GM18507 (cell line): ENCODE data around the gene ATXN7L3.
"Not testable (repeated sequence)": the region's sequence is repeated elsewhere in the genome, so short reads cannot be mapped to it uniquely, and the experiment has no call there.

ENCODE experiments used
- DNase-seq: peaks from one replicate; pipeline ENCODE4 v3.0.0; 2011; ENCODE audit warnings: low read depth; ENCODE audit not compliant: insufficient read length; ENCODE audit errors: extremely low spot score
- FAIRE-seq: peaks from 2 replicates; lab custom pipeline; 2011; peaks lifted over from hg19 to GRCh38; lab: Jason Lieb, UNC

Gene ATXN7L3

GRCh38 chr17:44183024-44183423 lies 16.7 kb downstream of the ATXN7L3 start:
- FAIRE-seq, result no peak
- DNase-seq, result no peak

DNA sequence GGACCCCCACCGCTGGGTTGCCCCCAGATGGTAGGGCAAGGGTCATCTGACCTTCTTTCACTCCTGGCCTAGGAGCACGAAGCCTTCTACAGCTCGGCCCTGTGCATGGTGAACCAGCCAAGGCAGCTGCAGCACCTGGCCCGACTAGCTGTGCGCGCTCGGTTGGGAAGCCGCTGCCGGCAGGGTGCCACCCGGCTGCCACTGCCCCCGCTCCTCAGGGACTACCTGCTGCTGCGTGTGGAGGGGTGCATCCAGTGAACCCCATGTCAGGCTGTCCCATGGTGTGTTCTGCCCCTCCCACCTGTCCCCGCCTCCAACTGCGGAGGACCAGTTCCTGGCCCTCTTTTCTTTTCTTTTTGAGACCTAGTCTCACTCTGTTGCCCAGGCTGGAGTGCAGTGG lies 21.6 kb downstream of the ATXN7L3 start:
- no peak for DNase-seq
- FAIRE-seq, result no peak

DNA sequence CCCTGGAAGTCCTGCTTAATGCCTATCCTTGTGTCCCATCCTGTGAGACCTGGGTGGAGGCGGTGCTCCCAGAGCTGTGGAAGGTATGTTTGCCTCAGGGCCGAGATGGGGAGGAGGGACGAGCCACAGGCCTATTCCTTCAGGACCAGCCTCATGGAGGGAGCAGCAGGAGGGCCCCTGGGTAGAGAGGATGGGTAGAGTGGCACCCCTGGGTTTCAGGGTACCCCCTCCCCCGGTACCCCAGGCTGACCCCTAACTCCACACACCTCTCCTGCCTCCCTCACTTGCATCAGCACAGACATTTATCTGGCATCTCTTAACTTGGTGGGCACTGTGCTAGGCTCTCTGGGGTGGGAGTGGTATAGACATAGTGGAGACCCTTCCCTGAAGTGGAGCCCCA lies 22.0 kb downstream of the ATXN7L3 start:
- FAIRE-seq, result no peak
- no peak for DNase-seq

DNA sequence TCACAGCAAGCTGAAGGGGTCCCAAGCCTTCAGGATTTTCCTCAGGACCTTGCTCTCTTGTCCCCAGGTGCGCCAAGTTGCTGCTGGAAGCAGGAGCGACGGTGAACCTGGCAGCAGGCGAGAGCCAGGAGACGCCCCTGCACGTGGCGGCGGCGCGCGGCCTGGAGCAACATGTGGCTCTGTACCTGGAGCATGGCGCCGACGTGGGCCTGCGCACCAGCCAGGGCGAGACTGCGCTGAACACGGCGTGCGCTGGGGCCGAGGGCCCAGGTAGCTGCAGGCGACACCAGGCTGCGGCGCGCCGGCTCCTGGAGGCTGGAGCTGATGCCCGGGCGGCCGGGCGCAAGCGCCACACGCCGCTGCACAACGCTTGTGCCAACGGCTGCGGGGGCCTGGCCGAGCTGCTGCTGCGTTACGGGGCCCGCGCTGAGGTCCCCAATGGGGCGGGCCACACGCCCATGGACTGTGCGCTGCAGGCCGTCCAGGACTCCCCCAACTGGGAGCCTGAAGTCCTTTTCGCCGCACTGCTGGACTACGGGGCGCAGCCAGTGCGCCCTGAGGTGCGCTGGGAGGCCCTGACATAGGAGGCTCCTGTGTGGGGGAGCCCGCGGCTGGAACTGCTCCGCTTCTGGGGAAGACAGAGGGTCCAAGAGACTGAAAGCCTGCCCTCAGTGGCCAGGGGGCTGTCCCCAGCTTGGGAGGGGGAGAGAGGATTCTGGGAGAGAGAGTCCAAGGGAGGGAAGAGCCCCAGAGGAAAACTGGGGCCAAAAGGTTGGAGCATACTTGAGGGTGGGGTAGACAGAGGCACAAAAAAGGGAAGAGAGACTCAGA lies 22.8 kb downstream of the ATXN7L3 start:
- FAIRE-seq (no peak), DNase-seq (no peak)

- DNase-seq (no peak), FAIRE-seq (no peak)
Observed at GRCh38 chr17:44176257-44176656, 23.4 kb downstream of the ATXN7L3 start.

GRCh38 chr17:44174427-44174826 lies 25.3 kb downstream of the ATXN7L3 start:
- FAIRE-seq, result no peak

GRCh38 chr17:44171931-44172455 lies 27.7 kb downstream of the ATXN7L3 start:
- DNase-seq, result no peak

More at GRCh38 chr17:44174427-44174826, 25.3 kb downstream of the ATXN7L3 start:
- no peak for DNase-seq

DNA sequence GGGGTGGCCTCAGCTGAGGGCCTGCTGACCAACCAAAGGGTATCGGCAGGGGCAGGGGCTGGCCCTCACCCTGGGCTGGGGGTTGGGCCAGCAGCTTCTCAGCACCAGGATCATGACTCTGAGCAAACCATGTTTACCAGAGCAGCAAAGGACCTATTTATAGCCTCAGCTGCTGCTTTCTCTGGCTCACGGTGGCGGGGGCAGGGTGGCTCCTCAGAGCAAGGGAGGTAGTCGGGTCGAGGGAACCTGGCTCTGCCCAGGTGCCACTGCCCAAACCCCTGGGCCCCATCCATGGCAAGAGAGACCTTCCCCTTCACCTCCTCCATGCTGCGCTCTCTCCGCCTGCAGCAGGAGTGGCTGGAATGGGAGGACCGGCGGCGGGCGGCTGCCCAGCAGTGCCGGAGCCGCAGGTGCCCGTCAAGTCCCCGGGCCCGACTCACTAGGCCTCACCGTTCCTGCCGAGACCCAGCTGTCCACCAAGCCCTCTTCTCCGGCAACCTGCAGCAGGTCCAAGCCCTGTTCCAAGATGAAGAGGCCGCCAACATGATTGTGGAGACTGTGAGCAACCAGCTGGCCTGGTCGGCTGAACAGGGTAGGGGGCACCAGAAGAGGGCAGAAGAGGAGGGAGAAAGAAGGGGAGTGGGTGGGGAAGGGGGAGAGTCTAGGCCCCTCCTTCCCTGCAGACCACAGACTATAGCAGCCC lies 29.0 kb downstream of the ATXN7L3 start, which contains the start of gene ASB16:
Gene ASB16, plus strand, starts transcription at position 206 of the 703 bp plus-strand sequence. Its CDS starts 86 bp downstream, at position 292.
- FAIRE-seq, result no peak

More at GRCh38 chr17:44171931-44172455, 27.7 kb downstream of the ATXN7L3 start:
- no peak for FAIRE-seq

GRCh38 chr17:44170135-44170498 lies 29.6 kb downstream of the ATXN7L3 start:
- FAIRE-seq, result no peak
- no peak for DNase-seq

More for the DNA sequence above, 29.0 kb downstream of the ATXN7L3 start, which contains the start of gene ASB16:
- DNase-seq, result no peak

DNA sequence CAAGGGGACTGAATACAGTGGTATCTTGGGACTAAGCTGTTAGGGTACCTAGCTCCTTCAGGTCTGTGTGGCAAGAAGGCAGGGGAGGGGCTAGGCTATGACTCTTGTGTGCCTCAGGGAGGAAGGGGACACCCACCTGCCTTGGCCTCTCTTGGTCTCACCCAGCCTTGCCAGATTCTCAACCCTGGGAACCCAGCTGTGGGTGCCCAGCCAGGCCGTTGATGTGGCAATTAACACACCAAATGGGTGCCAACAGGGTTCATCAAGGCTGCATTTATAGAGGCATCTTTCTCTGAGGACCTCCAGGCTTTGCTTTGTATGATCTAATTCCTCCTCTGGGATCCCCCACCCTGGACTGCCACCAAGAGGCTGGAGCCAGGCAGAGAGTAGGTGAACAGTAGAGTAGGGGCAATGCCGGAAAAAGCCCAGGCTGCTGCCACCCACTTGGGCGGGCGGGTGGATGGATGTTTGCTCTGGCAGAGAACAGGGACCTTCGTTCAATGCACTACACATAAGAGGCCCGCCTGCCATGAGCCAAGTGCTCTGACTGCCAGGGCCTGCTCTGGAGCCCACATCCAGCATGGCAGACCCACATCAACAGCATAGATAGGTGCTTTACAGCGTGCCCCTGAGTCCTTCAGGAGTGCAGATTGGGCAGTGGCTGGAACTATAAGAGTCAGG lies 32.4 kb downstream of the ATXN7L3 start:
- no peak for FAIRE-seq

DNA sequence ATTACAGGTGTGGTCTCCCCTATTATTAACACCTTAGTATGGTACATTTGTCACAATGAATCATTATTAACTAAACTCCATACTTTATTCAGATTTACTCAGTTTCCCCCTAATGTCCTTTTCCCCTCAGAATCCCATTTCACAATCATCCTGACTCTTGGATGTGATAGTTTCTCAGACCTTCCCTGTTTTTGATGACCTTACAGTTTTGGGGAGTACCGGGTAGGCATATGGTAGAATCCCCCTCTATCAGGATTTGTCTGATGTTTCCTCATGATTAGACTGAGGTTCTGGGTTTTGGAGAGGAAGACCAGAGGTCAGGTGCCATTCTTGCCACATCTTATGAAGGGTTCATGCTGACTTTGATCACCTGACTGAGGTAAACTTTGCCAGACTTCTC lies 35.2 kb downstream of the ATXN7L3 start:
- FAIRE-seq, result no peak
- no peak for DNase-seq

More for the DNA sequence above, 32.4 kb downstream of the ATXN7L3 start:
- DNase-seq, result no peak

- FAIRE-seq (no peak), DNase-seq (no peak)
Observed at GRCh38 chr17:44159519-44160210, 40.0 kb downstream of the ATXN7L3 start.

- DNase-seq, result no peak
- FAIRE-seq, result no peak
Observed at GRCh38 chr17:44155488-44155887, 44.2 kb downstream of the ATXN7L3 start.

- FAIRE-seq (no peak), DNase-seq (no peak)
Observed at GRCh38 chr17:44152875-44153274, 46.8 kb downstream of the ATXN7L3 start.

DNA sequence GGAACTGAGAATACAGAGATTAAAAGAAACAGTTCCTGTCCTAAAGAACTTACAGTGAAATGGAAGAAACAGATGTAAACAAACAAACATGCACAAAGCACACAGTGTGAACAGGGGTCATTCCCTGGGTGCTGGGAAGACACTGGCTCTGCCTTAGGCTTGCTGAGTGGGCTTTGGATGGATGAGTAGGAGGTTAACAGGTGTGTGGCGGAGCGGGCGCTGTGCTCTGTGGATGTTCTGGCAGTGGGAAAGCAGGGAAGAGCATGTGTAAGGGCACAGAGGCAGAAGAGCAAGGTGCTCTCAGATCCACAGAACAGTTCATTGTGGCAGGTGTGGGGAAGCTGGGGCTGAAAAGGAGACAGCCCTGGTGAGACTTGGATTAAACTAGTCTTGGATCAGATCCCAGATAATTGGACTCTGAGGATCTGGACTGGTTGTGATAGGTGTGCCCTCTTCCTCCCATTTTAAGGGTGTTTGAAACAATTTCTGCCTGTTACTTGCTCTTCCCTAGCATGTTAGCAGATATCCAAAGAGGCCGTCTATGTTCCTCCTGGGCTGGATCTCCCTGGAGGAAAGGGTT lies 49.8 kb downstream of the ATXN7L3 start:
- FAIRE-seq, result no peak
- DNase-seq, result no peak

DNA sequence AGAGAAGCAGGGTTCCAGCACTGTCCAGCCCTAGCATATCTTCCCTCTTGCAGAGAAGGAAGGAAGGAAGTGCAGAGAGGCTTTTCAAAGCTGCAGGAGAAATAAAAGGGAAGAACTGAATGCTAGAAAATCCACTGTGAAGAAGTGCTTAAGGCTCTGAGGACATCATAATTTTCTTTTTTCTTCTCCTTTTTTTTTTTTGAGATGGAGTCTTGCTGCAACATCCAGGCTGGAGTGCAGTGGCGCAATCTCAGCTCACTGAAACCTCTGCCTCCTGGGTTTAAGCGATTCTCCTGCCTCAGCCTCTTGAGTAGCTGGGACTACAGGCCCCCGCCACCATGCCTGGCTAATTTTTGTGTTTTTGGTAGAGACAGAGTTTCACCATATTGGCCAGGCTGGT lies 50.6 kb downstream of the ATXN7L3 start:
- FAIRE-seq, DNase-seq: not testable (repeated sequence)

GRCh38 chr17:44147812-44148211 lies 51.9 kb downstream of the ATXN7L3 start:
- no peak for FAIRE-seq
- DNase-seq, result no peak

DNA sequence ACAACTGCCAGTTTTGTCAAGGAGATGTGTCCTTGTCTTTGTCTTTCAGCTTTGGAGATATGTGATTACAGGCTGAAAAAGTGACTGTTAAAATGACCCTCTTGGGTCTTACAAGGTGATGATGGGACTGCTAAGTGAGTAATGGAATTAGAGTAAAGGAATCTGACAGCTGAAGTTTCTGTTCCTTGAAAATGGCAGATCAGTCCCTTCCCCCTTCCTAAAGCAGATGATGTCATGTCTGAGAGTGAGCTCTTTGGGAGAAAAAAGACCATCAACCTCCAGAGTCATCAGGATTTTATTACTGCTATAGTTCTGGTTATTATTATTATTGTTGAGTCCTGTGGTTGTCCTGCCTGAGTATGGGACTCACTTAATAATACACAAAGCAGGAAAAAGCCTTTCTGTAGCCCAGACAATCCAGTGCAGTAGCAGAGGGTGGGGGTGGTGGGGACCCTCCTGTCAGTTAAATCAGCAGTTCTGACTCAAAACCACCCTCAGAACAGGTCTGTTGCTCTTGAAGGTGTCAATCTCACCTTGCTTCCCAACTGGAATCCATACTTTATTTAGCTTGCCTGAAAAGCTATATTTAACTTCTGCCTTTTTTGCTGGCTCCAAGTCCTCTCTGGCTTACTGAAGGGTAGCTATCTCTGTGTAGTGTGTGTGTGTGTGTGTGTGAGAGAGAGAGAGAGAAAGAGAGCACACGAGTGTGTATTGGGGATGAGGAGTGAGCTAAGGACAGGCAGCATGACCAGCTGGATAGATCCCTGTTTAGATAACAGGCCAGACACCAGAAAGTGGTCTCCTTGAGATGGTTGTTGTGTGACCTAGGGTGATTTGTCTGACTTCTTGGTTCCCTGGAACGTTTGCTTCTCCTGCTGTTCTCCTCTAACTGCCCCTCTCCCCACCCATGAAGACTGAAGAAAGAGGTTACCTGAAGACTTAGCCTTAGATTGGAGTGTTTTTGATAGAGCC lies 53.0 kb downstream of the ATXN7L3 start:
- no peak for FAIRE-seq
- DNase-seq, result no peak
